ENCODE data around the gene NDUFAF4. TPM values are rescaled to one million over a fixed set of nuclear protein-coding genes. Genes with fewer than 3 reads are reported as not detected.

Gene NDUFAF4
- total RNA-seq, 1 donor from 2014 or later: 38.6 TPM

DNA sequence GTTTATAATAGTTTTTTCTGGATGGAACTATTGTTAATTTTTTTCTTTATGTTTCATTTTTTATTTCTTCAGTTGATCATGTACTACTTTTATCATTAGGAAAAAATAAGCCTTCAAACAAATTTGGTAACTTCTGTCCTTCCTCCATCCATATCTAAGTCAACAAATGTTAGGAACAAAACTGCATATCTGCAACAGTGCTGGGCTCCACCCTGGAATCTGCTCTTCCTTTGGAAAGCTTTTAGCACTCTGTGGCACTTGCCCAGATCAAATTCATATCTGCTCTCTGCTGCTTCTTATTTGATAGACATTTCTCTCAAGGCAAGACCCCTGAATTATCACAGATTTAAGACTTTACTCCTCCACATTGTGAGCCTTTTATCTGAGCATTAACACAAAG, 36.1 kb downstream of the NDUFAF4 start:
- H3K36me3 Mint-ChIP-seq (ENCODE audit: low read depth, unreplicated experiment): no peaks in the 10 kb centered on the region
- H3K4me1 Mint-ChIP-seq (ENCODE audit: low read depth, unreplicated experiment): no peaks in the 10 kb centered on the region
- peaks cover 3% of the 10 kb centered on the region for H3K27me3 Mint-ChIP-seq (ENCODE audit: low read depth, unreplicated experiment)
- no peak overlapping the region for H3K27ac Mint-ChIP-seq (ENCODE audit: unreplicated experiment)
- H3K4me3 ChIP-seq (ENCODE audit: insufficient read depth, low read depth, low read length): no peak overlapping the region
- H3K27me3 ChIP-seq (ENCODE audit: insufficient read depth, low read length): peaks cover 2% of the 10 kb centered on the region
- no peak overlapping the region for H3K4me3 Mint-ChIP-seq (ENCODE audit: unreplicated experiment)
- no peaks in the 10 kb centered on the region for H3K9me3 ChIP-seq (ENCODE audit: insufficient read depth, low read depth, low read length)
- no peak overlapping the region for H3K9ac ChIP-seq (ENCODE audit: low read length)
- H3K4me2 ChIP-seq (ENCODE audit: low read length): no peak overlapping the region
- no peaks in the 10 kb centered on the region for H3K4me1 ChIP-seq (ENCODE audit: insufficient read depth, low read length)
- FAIRE-seq: no peak
- peaks cover 2% of the 10 kb centered on the region for H3K9me3 Mint-ChIP-seq (ENCODE audit: unreplicated experiment)
- no peak for TF ChIP-seq EZH2 (IDR thresholded peaks at IDR 0.05; ENCODE audit: insufficient read depth, low read length)
- TF ChIP-seq, protein P1, sequence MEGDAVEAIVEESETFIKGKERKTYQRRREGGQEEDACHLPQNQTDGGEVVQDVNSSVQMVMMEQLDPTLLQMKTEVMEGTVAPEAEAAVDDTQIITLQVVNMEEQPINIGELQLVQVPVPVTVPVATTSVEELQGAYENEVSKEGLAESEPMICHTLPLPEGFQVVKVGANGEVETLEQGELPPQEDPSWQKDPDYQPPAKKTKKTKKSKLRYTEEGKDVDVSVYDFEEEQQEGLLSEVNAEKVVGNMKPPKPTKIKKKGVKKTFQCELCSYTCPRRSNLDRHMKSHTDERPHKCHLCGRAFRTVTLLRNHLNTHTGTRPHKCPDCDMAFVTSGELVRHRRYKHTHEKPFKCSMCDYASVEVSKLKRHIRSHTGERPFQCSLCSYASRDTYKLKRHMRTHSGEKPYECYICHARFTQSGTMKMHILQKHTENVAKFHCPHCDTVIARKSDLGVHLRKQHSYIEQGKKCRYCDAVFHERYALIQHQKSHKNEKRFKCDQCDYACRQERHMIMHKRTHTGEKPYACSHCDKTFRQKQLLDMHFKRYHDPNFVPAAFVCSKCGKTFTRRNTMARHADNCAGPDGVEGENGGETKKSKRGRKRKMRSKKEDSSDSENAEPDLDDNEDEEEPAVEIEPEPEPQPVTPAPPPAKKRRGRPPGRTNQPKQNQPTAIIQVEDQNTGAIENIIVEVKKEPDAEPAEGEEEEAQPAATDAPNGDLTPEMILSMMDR (IDR thresholded peaks at IDR 0.05; ENCODE audit: insufficient read depth, low read depth, low read length): no peak
- H4K20me1 ChIP-seq (ENCODE audit: insufficient read depth, low read length): no peaks in the 10 kb centered on the region
- no peak for DNase-seq (ENCODE audit: low read depth)
- H3K27ac ChIP-seq (ENCODE audit: low read depth, low read length): no peak overlapping the region
- no peaks in the 10 kb centered on the region for H3K36me3 ChIP-seq (ENCODE audit: insufficient read depth, low read length)
- no peaks in the 10 kb centered on the region for H3K79me2 ChIP-seq (ENCODE audit: insufficient read depth, low read length)
- H2AFZ ChIP-seq (ENCODE audit: low read depth, low read length): no peak overlapping the region

- Histone ChIP-seq H3K4me3 (ENCODE audit: insufficient read depth, low read depth, low read length) (no peak overlapping the region), H3K4me2 (ENCODE audit: low read length) (no peak overlapping the region), H3K4me1 (ENCODE audit: insufficient read depth, low read length) (no peaks in the 10 kb centered on the region), H3K27me3 (ENCODE audit: insufficient read depth, low read length) (no peaks in the 10 kb centered on the region), H3K9me3 (ENCODE audit: insufficient read depth, low read depth, low read length) (no peaks in the 10 kb centered on the region), H3K27ac (ENCODE audit: low read depth, low read length) (no peak overlapping the region), H2AFZ (ENCODE audit: low read depth, low read length) (no peak overlapping the region), H4K20me1 (ENCODE audit: insufficient read depth, low read length) (no peaks in the 10 kb centered on the region), H3K36me3 (ENCODE audit: insufficient read depth, low read length) (no peaks in the 10 kb centered on the region), H3K79me2 (ENCODE audit: insufficient read depth, low read length) (no peaks in the 10 kb centered on the region), H3K9ac (ENCODE audit: low read length) (no peak overlapping the region)
- FAIRE-seq: no peak
- Mint-ChIP-seq H3K27me3 (ENCODE audit: low read depth, unreplicated experiment) (peaks cover 3% of the 10 kb centered on the region), H3K27ac (ENCODE audit: unreplicated experiment) (no peak overlapping the region), H3K4me1 (ENCODE audit: low read depth, unreplicated experiment) (no peaks in the 10 kb centered on the region), H3K36me3 (ENCODE audit: low read depth, unreplicated experiment) (no peaks in the 10 kb centered on the region), H3K4me3 (ENCODE audit: unreplicated experiment) (no peak overlapping the region), H3K9me3 (ENCODE audit: unreplicated experiment) (peaks cover 2% of the 10 kb centered on the region)
- no peak for TF ChIP-seq EZH2 (IDR thresholded peaks at IDR 0.05; ENCODE audit: insufficient read depth, low read length)
- TF ChIP-seq, protein P1 (IDR thresholded peaks at IDR 0.05; ENCODE audit: insufficient read depth, low read depth, low read length): no peak
- DNase-seq (ENCODE audit: low read depth): no peak
Observed at GRCh38 chr6:96856856-96857255, 40.8 kb downstream of the NDUFAF4 start.

GRCh38 chr6:96853083-96853482, 44.6 kb downstream of the NDUFAF4 start:
- H3K27ac ChIP-seq (ENCODE audit: low read depth, low read length): no peak overlapping the region
- H2AFZ ChIP-seq (ENCODE audit: low read depth, low read length): no peak overlapping the region
- no peaks in the 10 kb centered on the region for H3K36me3 ChIP-seq (ENCODE audit: insufficient read depth, low read length)
- H3K27me3 Mint-ChIP-seq (ENCODE audit: low read depth, unreplicated experiment): no peaks in the 10 kb centered on the region
- H3K9ac ChIP-seq (ENCODE audit: low read length): no peak overlapping the region
- no peaks in the 10 kb centered on the region for H3K79me2 ChIP-seq (ENCODE audit: insufficient read depth, low read length)
- no peak overlapping the region for H3K4me3 ChIP-seq (ENCODE audit: insufficient read depth, low read depth, low read length)
- TF ChIP-seq, protein P1 (IDR thresholded peaks at IDR 0.05; ENCODE audit: insufficient read depth, low read depth, low read length): no peak
- no peak for TF ChIP-seq EZH2 (IDR thresholded peaks at IDR 0.05; ENCODE audit: insufficient read depth, low read length)
- no peaks in the 10 kb centered on the region for H3K36me3 Mint-ChIP-seq (ENCODE audit: low read depth, unreplicated experiment)
- DNase-seq (ENCODE audit: low read depth): no peak
- no peaks in the 10 kb centered on the region for H3K4me1 Mint-ChIP-seq (ENCODE audit: low read depth, unreplicated experiment)
- H3K4me1 ChIP-seq (ENCODE audit: insufficient read depth, low read length): no peaks in the 10 kb centered on the region
- no peaks in the 10 kb centered on the region for H3K9me3 ChIP-seq (ENCODE audit: insufficient read depth, low read depth, low read length)
- no peaks in the 10 kb centered on the region for H4K20me1 ChIP-seq (ENCODE audit: insufficient read depth, low read length)
- H3K9me3 Mint-ChIP-seq (ENCODE audit: unreplicated experiment): peaks cover 3% of the 10 kb centered on the region
- no peaks in the 10 kb centered on the region for H3K27me3 ChIP-seq (ENCODE audit: insufficient read depth, low read length)
- H3K4me2 ChIP-seq (ENCODE audit: low read length): no peak overlapping the region
- no peak overlapping the region for H3K4me3 Mint-ChIP-seq (ENCODE audit: unreplicated experiment)
- FAIRE-seq: no peak
- H3K27ac Mint-ChIP-seq (ENCODE audit: unreplicated experiment): no peak overlapping the region
